ENCODE results near the gene NAXE. TPM values are rescaled to one million over a fixed set of nuclear protein-coding genes. Genes with fewer than 3 reads are reported as not detected.
"Not testable (repeated sequence)": the region's sequence is repeated elsewhere in the genome, so short reads cannot be mapped to it uniquely, and the experiment has no call there.

NAXE gene
- total RNA-seq, 1 experiment from 2014 or later = 99.8 TPM

DNA sequence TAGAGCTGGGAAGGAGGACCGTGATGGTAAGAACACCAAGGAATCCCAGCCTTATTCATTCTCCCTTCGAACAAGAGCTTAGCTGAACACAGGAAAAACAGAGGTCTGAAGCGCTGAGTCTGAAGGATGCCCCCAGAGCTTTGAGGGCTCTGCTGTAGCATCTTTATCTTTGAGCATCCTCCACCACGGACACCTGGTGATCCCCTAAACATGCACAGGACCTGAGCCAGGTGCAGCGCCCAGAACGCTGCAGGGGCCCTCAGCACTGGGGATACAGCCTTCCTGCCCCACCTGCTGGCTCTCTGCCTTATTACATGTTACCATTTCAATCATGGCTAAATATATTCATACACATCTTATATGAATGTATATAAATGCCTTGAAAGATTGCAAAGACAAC is 17.4 kb downstream of the NAXE start:
- H3K27me3 Mint-ChIP-seq (ENCODE audit: insufficient read depth, unreplicated experiment) = no peaks in the 10 kb centered on the region
- peak; percentile 58 to 73 for DNase-seq
- H3K9me3 Mint-ChIP-seq (ENCODE audit: unreplicated experiment) = no peaks in the 10 kb centered on the region

DNA sequence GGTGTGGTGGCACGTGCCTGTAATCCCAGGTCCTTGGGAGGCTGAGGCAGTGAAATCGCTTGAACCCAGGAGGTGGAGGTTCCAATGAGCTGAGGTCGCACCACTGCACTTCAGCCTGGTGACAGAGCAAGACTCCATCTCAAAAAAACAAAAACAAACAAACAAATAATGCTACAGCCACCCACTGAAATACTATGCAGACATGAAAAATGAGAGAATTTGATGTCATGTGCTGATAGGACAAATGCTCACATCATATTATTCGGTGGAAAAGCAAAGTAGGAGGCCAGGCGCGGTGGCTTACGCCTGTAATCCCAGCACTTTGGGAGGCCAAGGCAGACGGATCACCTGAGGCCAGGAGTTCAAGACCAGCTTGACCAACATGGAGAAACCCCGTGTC is 18.5 kb downstream of the NAXE start:
- H3K9me3 Mint-ChIP-seq (ENCODE audit: unreplicated experiment); H3K4me3 Mint-ChIP-seq (ENCODE audit: unreplicated experiment); H3K36me3 Mint-ChIP-seq (ENCODE audit: insufficient read depth, unreplicated experiment); POLR2A ChIA-PET; H3K4me3 ChIP-seq (ENCODE audit: low read depth, low read length); BruUV-seq (replicated peaks); H3K27me3 Mint-ChIP-seq (ENCODE audit: insufficient read depth, unreplicated experiment); CTCF ChIA-PET; DNase-seq; H3K36me3 ChIP-seq (ENCODE audit: control insufficient read depth, insufficient read depth, low read length); H3K4me1 ChIP-seq; H3K9me3 ChIP-seq; H3K27me3 ChIP-seq (replicated peaks; ENCODE audit: control insufficient read depth, insufficient read depth, low read length); intact Hi-C loops (cut with micrococcal nuclease; ENCODE audit: unreplicated experiment); H3K27ac Mint-ChIP-seq (ENCODE audit: unreplicated experiment): not testable (repeated sequence)
- peaks cover 16% of the 10 kb centered on the region for H3K4me1 Mint-ChIP-seq (ENCODE audit: low read depth, unreplicated experiment)

More for the DNA sequence above, 17.4 kb downstream of the NAXE start:
- CTCF ChIA-PET = interaction anchor here (0.5 to 1.9 kb wide), 12 partner anchors 8 to 223 kb away, joined by 3 to 9 read pairs (median 4); partner anchors contain the start of genes HAPLN2 and NAXE
- Mint-ChIP-seq H3K4me3 (ENCODE audit: unreplicated experiment) (no peak overlapping the region), H3K36me3 (ENCODE audit: insufficient read depth, unreplicated experiment) (no peaks in the 10 kb centered on the region), H3K4me1 (ENCODE audit: low read depth, unreplicated experiment) (peaks cover 16% of the 10 kb centered on the region), H3K27ac (ENCODE audit: unreplicated experiment) (no peak overlapping the region)
- H3K4me3 ChIP-seq (ENCODE audit: low read depth, low read length) = no peak overlapping the region
- intact Hi-C loops (cut with micrococcal nuclease; ENCODE audit: unreplicated experiment) = loop anchor here (1.0 to 10.0 kb wide), 5 partner anchors 25 to 224 kb away; partner anchors contain the start of genes IQGAP3 and MEF2D
- no TSS peak for BruUV-seq (replicated peaks)
- no peaks in the 10 kb centered on the region for H3K9me3 ChIP-seq
- 0 out of 2 replicates have a peak, but pooled peaks cover 4% of the 10 kb centered on the region for H3K4me1 ChIP-seq
- POLR2A ChIA-PET = interaction anchor here (0.7 kb wide), 1 partner anchor 18 kb away, joined by 4 read pairs; the partner anchor contains the start of gene NAXE
- no peaks in the 10 kb centered on the region for H3K36me3 ChIP-seq (ENCODE audit: control insufficient read depth, insufficient read depth, low read length)
- TF ChIP-seq, protein P1, sequence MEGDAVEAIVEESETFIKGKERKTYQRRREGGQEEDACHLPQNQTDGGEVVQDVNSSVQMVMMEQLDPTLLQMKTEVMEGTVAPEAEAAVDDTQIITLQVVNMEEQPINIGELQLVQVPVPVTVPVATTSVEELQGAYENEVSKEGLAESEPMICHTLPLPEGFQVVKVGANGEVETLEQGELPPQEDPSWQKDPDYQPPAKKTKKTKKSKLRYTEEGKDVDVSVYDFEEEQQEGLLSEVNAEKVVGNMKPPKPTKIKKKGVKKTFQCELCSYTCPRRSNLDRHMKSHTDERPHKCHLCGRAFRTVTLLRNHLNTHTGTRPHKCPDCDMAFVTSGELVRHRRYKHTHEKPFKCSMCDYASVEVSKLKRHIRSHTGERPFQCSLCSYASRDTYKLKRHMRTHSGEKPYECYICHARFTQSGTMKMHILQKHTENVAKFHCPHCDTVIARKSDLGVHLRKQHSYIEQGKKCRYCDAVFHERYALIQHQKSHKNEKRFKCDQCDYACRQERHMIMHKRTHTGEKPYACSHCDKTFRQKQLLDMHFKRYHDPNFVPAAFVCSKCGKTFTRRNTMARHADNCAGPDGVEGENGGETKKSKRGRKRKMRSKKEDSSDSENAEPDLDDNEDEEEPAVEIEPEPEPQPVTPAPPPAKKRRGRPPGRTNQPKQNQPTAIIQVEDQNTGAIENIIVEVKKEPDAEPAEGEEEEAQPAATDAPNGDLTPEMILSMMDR (IDR thresholded peaks at IDR 0.05; ENCODE audit: insufficient read depth in 1 of 2, low read depth in 1 of 2, low read length in 1 of 2, severe bottlenecking in 1 of 2, unreplicated experiment in 1 of 2) = peak; percentile 74 to 77
- no peaks in the 10 kb centered on the region for H3K27me3 ChIP-seq (replicated peaks; ENCODE audit: control insufficient read depth, insufficient read depth, low read length)

DNA sequence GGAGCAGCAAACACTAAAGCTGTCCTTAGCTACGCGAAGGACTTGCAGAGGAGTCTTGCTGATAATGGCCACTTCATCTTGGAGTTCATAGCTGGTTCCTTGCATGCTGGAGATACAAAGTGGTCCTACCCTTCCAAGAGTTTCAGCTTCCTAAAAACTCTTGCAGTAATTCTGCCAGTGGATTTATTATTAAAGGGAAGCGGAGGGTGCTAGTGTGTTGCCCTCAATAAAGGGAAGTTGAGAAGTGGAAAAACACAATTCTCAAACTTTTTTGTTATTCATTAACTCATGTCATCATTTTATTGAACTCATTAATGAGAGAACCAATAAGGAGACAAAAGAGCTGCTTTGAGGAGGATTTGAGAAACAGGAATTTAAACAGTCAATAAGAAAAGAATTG is 21.1 kb downstream of the NAXE start:
- Mint-ChIP-seq H3K27ac (ENCODE audit: unreplicated experiment) (peak overlapping the region; percentile 39), H3K36me3 (ENCODE audit: insufficient read depth, unreplicated experiment) (no peaks in the 10 kb centered on the region), H3K4me1 (ENCODE audit: low read depth, unreplicated experiment) (peaks cover 16% of the 10 kb centered on the region), H3K4me3 (ENCODE audit: unreplicated experiment) (no peak overlapping the region), H3K27me3 (ENCODE audit: insufficient read depth, unreplicated experiment) (peaks cover 3% of the 10 kb centered on the region), H3K9me3 (ENCODE audit: unreplicated experiment) (no peaks in the 10 kb centered on the region)
- POLR2A ChIA-PET = interaction anchor here (0.8 kb wide), 1 partner anchor 107 kb away, joined by 7 read pairs; no protein-coding TSS in a partner anchor
- Histone ChIP-seq H3K9me3 (no peaks in the 10 kb centered on the region), H3K4me1 (0 out of 2 replicates have a peak, but pooled peaks cover 4% of the 10 kb centered on the region), H3K27me3 (replicated peaks; ENCODE audit: control insufficient read depth, insufficient read depth, low read length) (no peaks in the 10 kb centered on the region), H3K4me3 (ENCODE audit: low read depth, low read length) (no peak overlapping the region), H3K36me3 (ENCODE audit: control insufficient read depth, insufficient read depth, low read length) (no peaks in the 10 kb centered on the region)
- no TSS peak for BruUV-seq (replicated peaks)
- CTCF ChIA-PET = interaction anchor here (0.5 to 2.4 kb wide), 6 partner anchors 10 to 317 kb away, joined by 3 to 10 read pairs (median 5); no protein-coding TSS in a partner anchor
- DNase-seq = no peak
- intact Hi-C loops (cut with micrococcal nuclease; ENCODE audit: unreplicated experiment) = no loop called here
- TF ChIP-seq, protein P1 (IDR thresholded peaks at IDR 0.05; ENCODE audit: insufficient read depth in 1 of 2, low read depth in 1 of 2, low read length in 1 of 2, severe bottlenecking in 1 of 2, unreplicated experiment in 1 of 2) = no peak

All from Caco-2 (cell line).